GM12878 (cell line): ENCODE measurements around the gene APLP1.

Source experiments
- CHD4 ChIP-seq: fragments of 200-600 bp; sonication (generic); IDR thresholded peaks from 2 replicates; pipeline ENCODE4 v1.6.1; 2016; ENCODE audit warnings: mild to moderate bottlenecking
- CTCF ChIP-seq, 3 experiments: IDR thresholded peaks in 2 of 3; conservative IDR thresholded peaks in 1 of 3; 2 replicates each; pipeline ENCODE4 v1.5.1; 2011; ENCODE audit warnings: low read depth in 3 of 3, low read length in 3 of 3, mild to moderate bottlenecking in 3 of 3, control low read depth in 2 of 3, moderate library complexity in 2 of 3, inconsistent platforms in 1 of 3, mixed read lengths in 1 of 3; ENCODE audit not compliant: control insufficient read depth in 2 of 3, insufficient read depth in 1 of 3; ENCODE audit errors: extremely low read depth in 1 of 3
- SREBF2 ChIP-seq: IDR thresholded peaks from 2 replicates; pipeline ENCODE4 v1.6.1; 2012; ENCODE audit warnings: mild to moderate bottlenecking, low read length
- SUPT20H ChIP-seq: IDR thresholded peaks from 2 replicates; pipeline ENCODE4 v1.6.1; 2011; ENCODE audit warnings: low read depth, mild to moderate bottlenecking, low read length, moderate library complexity, borderline replicate concordance; ENCODE audit not compliant: control insufficient read depth

- TF ChIP-seq SUPT20H (no peak), SREBF2 (no peak), CTCF (IDR thresholded peaks at IDR 0.05 in 2 of 3, conservative IDR thresholded peaks at IDR 0.05 in 1 of 3; ENCODE audit: control insufficient read depth in 2 of 3, extremely low read depth in 1 of 3, insufficient read depth in 1 of 3, low read depth in 3 of 3, low read length in 3 of 3) (no peak), CHD4 (no peak)
These were observed 57.1 kb downstream of the APLP1 start for GRCh38 chr19:35925501-35925900.
